Measurements from ENCODE around the gene CMAS.
A peak's percentile ranks its signal among the peaks of the same experiment; 100 is the strongest.
"Not testable (repeated sequence)": the region's sequence is repeated elsewhere in the genome, so short reads cannot be mapped to it uniquely, and the experiment has no call there.

Gene CMAS

DNA sequence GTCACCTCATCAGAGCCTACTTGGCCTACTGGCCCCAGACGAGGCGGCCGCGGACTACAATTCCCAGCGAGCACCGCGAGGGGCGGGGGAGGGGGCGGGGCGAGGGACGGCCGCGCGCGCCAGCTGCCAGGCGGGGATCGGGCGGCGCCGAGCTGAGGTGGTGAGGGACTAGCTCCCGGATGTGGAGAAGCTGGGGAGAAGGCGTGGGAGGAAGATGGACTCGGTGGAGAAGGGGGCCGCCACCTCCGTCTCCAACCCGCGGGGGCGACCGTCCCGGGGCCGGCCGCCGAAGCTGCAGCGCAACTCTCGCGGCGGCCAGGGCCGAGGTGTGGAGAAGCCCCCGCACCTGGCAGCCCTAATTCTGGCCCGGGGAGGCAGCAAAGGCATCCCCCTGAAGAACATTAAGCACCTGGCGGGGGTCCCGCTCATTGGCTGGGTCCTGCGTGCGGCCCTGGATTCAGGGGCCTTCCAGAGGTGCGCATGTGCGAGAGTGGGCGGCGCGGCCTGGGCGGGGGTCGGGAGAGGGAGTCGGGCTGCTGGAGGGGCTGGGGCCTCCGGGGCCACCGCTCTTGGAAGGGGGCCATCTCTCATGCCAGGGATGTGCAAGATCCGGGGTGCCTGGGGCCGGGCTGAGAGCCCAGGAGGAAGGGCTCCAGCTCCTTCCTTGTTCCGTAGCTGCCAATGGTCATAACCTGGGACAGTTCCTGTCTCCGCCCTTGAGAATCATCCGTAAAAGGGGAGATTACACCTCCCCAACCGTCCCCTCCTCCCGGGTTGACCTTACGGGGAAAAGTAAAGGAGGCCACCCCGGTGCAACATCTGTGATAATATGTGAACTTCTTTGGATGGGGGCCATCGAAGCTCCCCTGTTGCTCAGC is at the start of gene CMAS:
CMAS (plus strand) TSS at position 129 of the 878 bp plus-strand sequence; CDS start at position 215, 86 bp downstream.
- TF ChIP-seq, protein P1, sequence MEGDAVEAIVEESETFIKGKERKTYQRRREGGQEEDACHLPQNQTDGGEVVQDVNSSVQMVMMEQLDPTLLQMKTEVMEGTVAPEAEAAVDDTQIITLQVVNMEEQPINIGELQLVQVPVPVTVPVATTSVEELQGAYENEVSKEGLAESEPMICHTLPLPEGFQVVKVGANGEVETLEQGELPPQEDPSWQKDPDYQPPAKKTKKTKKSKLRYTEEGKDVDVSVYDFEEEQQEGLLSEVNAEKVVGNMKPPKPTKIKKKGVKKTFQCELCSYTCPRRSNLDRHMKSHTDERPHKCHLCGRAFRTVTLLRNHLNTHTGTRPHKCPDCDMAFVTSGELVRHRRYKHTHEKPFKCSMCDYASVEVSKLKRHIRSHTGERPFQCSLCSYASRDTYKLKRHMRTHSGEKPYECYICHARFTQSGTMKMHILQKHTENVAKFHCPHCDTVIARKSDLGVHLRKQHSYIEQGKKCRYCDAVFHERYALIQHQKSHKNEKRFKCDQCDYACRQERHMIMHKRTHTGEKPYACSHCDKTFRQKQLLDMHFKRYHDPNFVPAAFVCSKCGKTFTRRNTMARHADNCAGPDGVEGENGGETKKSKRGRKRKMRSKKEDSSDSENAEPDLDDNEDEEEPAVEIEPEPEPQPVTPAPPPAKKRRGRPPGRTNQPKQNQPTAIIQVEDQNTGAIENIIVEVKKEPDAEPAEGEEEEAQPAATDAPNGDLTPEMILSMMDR (IDR thresholded peaks at IDR 0.05; ENCODE audit: low read depth, low read length), result no peak
- DNase-seq (ENCODE audit: low read depth in 2 of 2), result peak; percentile 70 to 72
- peak within 1 kb of the TSS; percentile 92 to 95 for H3K4me3 ChIP-seq (replicated peaks in 1 of 2; ENCODE audit: low read depth in 2 of 2, low read length in 2 of 2)

DNA sequence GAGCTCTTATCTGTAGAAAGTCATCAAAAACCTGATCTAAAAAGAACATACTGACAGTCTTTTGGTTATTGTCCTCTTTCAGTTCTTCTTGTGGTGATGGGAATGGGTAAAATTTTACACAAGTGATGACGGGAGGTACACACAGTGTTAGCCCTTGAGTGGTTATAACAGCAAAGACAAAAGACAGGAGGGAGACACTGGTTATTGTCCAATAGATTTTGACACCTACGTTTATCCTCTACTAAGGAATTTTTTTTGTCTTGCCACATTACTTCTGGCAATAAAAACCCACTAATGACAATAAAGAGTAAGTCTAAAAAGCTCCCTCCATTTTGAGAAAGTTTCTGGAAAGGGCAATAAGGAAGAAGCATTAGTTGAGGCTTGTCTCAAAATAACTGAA is 47.7 kb upstream of the CMAS start:
- TF ChIP-seq, protein P1 (IDR thresholded peaks at IDR 0.05; ENCODE audit: low read depth, low read length), result no peak
- H3K4me3 ChIP-seq (replicated peaks in 1 of 2; ENCODE audit: low read depth in 2 of 2, low read length in 2 of 2), result no peak overlapping the region
- DNase-seq (ENCODE audit: low read depth in 2 of 2), result no peak

DNA sequence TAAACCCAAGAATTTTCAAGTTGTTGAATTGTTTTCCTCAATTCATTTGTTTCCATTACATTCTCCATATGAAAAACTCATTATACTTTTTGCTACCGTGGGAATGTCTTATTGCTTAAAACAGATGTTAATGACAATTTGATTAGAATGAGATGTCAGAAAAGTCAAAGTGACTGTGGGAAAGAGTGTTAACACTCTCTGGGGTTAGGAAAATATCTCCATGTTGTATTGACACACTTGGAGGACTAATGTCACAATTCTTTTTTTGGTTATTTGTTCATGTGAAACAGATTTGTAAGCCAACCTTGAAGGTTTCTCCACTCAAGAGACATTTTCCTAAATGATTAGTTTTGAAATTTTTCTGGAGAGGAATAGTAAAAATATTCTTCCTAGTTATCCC is 47.2 kb upstream of the CMAS start:
- TF ChIP-seq, protein P1 (IDR thresholded peaks at IDR 0.05; ENCODE audit: low read depth, low read length), result no peak
- no peak for DNase-seq (ENCODE audit: low read depth in 2 of 2)

DNA sequence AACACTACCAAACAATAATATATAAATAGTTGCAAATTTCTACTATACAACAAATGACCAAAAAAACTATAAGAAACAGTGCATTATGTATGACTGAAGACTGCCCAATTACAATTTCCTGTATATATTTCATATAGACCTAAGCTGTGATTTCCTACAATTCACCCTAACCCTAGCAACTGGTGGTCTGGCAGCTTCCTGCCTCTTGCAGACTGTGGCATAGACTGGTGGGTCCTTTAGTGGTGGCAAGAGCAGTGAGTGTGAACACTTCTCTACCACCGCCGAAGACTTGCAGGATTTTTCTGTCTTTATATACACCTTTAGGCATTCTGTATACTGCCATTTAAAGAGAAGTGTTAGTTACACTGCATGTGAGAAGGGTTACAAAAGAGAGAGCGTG is 43.6 kb upstream of the CMAS start:
- no peak for DNase-seq (ENCODE audit: low read depth in 2 of 2)
- TF ChIP-seq, protein P1 (IDR thresholded peaks at IDR 0.05; ENCODE audit: low read depth, low read length), result no peak
- no peak overlapping the region for H3K4me3 ChIP-seq (replicated peaks in 1 of 2; ENCODE audit: low read depth in 2 of 2, low read length in 2 of 2)

More for the DNA sequence above, 47.2 kb upstream of the CMAS start:
- H3K4me3 ChIP-seq (replicated peaks in 1 of 2; ENCODE audit: low read depth in 2 of 2, low read length in 2 of 2), result no peak overlapping the region

DNA sequence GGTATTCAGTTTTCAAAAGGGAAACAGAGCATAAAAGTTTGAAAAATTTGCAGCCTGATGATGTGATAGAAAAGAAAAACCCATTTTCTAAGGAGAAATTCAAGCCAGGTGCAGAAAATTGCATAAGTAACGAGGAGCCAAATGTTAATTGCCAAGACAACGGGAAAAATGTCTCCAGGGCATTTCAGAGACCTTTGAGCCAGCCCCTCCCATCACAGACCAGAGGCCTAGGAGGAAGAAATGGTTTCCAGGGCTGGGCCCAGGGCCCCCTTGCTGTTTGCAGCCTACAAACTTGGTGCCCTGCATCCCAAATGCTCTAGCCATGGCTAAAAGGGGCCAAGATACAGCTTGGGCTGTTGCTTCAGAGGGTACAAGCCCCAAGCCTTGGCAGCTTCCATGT is 38.2 kb upstream of the CMAS start:
- DNase-seq (ENCODE audit: low read depth in 2 of 2), result not testable (repeated sequence)

DNA sequence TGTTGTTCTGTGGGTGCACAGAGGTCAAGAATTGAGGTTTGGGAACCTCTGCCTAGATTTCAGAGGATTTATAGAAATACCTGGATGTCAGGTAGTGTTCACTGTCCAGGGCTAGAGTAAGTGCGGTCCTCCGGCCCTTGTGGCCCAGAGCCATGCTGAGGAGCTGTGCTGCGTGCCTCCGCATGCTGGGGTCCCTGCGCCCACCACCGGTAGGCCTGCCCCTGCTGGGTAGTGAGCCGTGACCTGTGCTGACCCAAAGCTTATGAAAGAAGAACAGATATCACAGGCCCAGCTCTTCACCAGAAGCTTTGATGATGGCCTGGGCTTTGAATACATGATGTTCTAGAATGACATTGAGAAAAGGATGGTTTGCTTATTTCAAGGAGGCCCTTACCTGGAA is 37.8 kb upstream of the CMAS start:
- TF ChIP-seq, protein P1 (IDR thresholded peaks at IDR 0.05; ENCODE audit: low read depth, low read length), result no peak
- DNase-seq (ENCODE audit: low read depth in 2 of 2), result no peak
- H3K4me3 ChIP-seq (replicated peaks in 1 of 2; ENCODE audit: low read depth in 2 of 2, low read length in 2 of 2), result no peak overlapping the region

More for the DNA sequence above, 38.2 kb upstream of the CMAS start:
- not testable (repeated sequence) for H3K4me3 ChIP-seq (replicated peaks in 1 of 2; ENCODE audit: low read depth in 2 of 2, low read length in 2 of 2)

DNA sequence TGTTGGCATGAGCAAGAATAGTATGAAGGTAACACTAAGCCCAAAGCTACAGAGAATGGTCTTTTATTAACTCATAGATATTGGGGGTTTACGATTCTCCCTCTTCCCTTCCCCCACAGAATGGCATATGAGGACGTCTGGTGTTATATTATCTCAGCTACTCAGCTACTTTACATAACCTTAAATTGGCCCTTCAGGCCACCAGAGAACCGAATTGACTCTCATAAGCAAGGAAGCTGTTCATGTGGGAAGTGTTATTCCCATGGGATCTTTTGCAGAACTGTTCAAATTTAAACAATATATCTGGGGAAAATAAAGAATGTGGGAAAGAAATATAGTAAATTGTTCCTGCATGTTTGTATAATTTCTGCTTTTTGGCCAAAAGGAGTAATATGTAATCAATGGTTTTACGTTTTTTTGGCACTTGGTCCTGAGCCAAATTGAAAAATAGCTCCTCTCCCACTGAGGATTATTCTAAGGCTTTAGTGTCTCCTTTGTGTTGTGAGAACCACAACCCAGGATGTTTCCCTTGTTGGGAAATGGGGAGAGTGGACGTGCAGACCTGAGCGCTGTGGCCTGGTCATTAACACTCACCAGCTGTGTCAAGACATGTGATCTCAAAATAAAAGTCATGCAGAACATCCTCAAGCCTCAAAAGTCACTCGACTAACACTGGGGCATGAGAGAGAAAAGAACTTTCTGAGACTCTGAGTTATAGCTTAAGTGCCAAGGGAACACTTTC is 31.8 kb upstream of the CMAS start:
- no peak overlapping the region for H3K4me3 ChIP-seq (replicated peaks in 1 of 2; ENCODE audit: low read depth in 2 of 2, low read length in 2 of 2)
- peak in 1 of 2 donors; percentile 10 for DNase-seq (ENCODE audit: low read depth in 2 of 2)
- TF ChIP-seq, protein P1 (IDR thresholded peaks at IDR 0.05; ENCODE audit: low read depth, low read length), result no peak

All from cardiac fibroblast (primary cell).